HG03378 (cell line): Measurements from ENCODE around the gene PCED1B.

ENCODE experiments used
- ATAC-seq: cut with Tn5 transposase; IDR thresholded peaks from one replicate; pipeline ENCODE4 v1.9.1; 2021; ENCODE audit warnings: mild to moderate bottlenecking, moderate library complexity; ENCODE audit not compliant: unreplicated experiment

PCED1B gene

GRCh38 chr12:47224563-47225133 lies 145.2 kb downstream of the PCED1B start:
- no peak for ATAC-seq

GRCh38 chr12:47225356-47225755 lies 145.9 kb downstream of the PCED1B start:
- ATAC-seq: no peak

- ATAC-seq: no peak
Measured at GRCh38 chr12:47226199-47226598, 146.8 kb downstream of the PCED1B start.

GRCh38 chr12:47228802-47229201 lies 149.4 kb downstream of the PCED1B start:
- no peak for ATAC-seq

GRCh38 chr12:47231456-47231855 lies 152.0 kb downstream of the PCED1B start:
- ATAC-seq: no peak

GRCh38 chr12:47234576-47235141 lies 155.2 kb downstream of the PCED1B start:
- no peak for ATAC-seq

GRCh38 chr12:47235258-47236040 lies 156.0 kb downstream of the PCED1B start:
- ATAC-seq: no peak

GRCh38 chr12:47236109-47236714 lies 156.8 kb downstream of the PCED1B start:
- no peak for ATAC-seq

GRCh38 chr12:47237751-47238211 lies 158.4 kb downstream of the PCED1B start:
- no peak for ATAC-seq

GRCh38 chr12:47238669-47239114 lies 159.3 kb downstream of the PCED1B start:
- no peak for ATAC-seq

GRCh38 chr12:47242426-47242825 lies 163.0 kb downstream of the PCED1B start:
- ATAC-seq: no peak

GRCh38 chr12:47244835-47245234 lies 165.4 kb downstream of the PCED1B start:
- no peak for ATAC-seq

- no peak for ATAC-seq
Measured at GRCh38 chr12:47245623-47246022, 166.2 kb downstream of the PCED1B start.

GRCh38 chr12:47247418-47247817 lies 168.0 kb downstream of the PCED1B start:
- ATAC-seq: no peak

GRCh38 chr12:47249082-47249481 lies 169.7 kb downstream of the PCED1B start:
- no peak for ATAC-seq

GRCh38 chr12:47249719-47250357 lies 170.4 kb downstream of the PCED1B start:
- ATAC-seq: no peak

GRCh38 chr12:47251919-47252318 lies 172.5 kb downstream of the PCED1B start:
- no peak for ATAC-seq

GRCh38 chr12:47264951-47265350 lies 185.5 kb downstream of the PCED1B start:
- no peak for ATAC-seq

GRCh38 chr12:47265391-47265790 lies 186.0 kb downstream of the PCED1B start:
- no peak for ATAC-seq

GRCh38 chr12:47267571-47267970 lies 188.2 kb downstream of the PCED1B start:
- ATAC-seq: no peak
